HPDE6-E6E7 (cell line): ENCODE results near the gene TCEA2.
"Not testable (repeated sequence)": the region's sequence is repeated elsewhere in the genome, so short reads cannot be mapped to it uniquely, and the experiment has no call there.

Experiments used
- DNase-seq: peaks from one replicate; pipeline ENCODE4 v3.0.0; 2011; ENCODE audit warnings: missing footprints; ENCODE audit errors: extremely low spot score

The TCEA2 gene

GRCh38 chr20:64077876-64078551 is 15.0 kb downstream of the TCEA2 start:
- no peak for DNase-seq

DNA sequence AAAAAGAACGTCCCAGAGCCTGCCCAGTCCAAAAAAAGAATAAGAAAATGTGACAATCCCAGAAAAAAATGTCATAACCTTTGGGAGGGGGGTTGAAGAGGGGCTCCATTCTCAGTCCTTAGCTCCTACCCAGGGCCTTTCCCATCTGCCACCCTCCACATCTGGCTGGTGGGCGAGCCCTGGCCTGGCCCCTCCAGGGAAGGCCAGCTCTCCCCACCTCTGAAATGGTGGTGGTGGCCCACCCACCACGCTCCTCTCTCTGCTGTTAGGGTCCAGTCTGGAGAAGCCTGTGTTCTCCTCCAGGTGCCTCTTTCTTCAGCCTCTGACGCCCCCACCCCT is 15.9 kb downstream of the TCEA2 start:
- DNase-seq, result no peak

GRCh38 chr20:64079273-64080012 is 16.4 kb downstream of the TCEA2 start, which contains the start of gene RGS19:
TSS of gene RGS19 (minus strand) at chr20:64079518. CDS start at chr20:64076886, 2,632 bp downstream.
- DNase-seq, result no peak

- DNase-seq, result no peak
Measured at GRCh38 chr20:64080013-64080812, 17.2 kb downstream of the TCEA2 start, which contains the start of gene OPRL1. TSS of gene OPRL1 (plus strand) at chr20:64080082. CDS start at chr20:64092721, 12,639 bp downstream.

DNA sequence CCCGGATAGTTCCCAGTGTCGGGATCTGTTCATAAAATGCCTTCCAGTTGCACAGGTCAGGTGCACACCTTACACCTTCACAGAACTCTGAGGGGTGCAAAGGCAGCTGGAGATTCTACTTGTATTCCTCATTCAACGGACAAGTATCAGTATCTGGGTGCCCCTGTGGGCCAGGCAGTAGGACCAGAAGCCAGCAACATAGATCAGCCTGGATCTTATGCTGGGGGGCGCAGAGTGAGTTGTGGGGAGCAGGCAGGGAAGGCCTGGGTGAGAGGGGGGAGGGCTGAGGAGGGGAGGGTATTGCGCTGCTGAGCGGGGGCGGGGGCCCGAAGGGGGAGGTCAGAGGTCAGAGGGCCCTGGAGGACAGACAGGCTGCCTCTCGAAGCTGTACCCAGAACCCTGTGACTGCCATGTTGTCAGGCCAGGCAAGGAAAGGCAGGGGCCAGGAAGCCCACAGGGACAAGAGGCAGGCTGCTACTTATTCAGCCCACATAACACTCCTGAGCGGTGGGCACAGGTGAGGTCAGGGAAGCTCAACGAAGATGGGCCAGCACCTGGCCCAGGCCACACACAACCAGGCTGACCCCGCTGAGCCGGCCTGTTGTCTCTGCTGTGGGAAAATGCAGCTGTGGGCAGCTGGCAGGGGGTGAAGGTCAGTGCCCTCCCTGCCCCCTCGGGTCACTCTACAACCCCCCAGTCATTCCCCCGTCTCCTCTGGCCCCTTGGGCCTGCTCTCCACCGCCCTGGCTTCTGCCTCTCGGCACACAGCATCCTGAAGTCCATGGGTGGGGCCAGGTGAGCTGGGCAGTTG is 18.0 kb downstream of the TCEA2 start:
- DNase-seq, result no peak

DNA sequence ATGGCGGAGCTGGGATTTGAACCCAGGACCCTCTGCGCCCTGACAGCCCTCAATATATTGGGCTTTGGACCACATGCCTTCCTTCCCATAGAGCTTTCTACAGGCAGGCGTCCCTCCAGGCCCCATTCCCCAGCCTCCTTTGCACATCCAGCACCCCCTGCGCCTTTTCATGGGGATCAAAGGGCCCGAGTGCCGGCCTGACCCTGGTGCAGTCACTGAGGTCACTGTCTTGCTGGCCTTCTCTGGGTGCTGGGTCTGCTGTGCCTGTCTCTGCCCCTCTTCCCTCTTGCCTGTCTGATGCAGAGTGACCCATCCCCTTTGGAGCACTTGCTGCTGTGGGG is 18.6 kb downstream of the TCEA2 start:
- DNase-seq, result no peak

GRCh38 chr20:64082126-64082731 is 19.2 kb downstream of the TCEA2 start:
- no peak for DNase-seq

DNA sequence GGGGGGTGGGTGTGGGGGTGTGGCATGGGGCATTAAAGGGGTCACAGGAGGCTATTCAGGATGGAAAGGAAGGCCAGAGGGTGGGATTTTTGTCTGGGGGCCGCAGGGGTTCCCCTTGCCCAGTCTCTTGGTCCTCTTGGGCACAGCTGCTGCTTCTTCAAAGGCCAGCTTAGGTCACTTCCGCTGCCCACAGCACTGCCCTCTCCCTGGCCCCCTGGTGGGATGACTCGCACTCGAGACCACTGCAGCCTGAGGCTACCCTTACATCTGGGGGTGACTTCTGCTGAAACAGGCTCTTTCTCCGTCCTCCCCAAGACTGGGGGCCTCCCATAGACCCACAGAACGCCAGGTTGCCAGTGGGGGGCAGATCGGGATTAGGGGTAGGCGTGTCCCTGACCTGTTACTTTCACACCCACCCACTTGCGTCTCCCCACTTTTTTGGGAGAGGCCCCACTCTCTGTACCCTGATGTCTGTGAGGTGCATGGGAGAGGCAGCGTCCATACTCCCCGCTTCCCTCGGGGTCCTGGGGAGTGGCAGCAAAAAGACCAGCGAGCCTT is 19.9 kb downstream of the TCEA2 start:
- no peak for DNase-seq

GRCh38 chr20:64083378-64083803 is 20.4 kb downstream of the TCEA2 start:
- peak; percentile 77 for DNase-seq

- DNase-seq, result no peak
Measured at GRCh38 chr20:64083804-64084684, 21.0 kb downstream of the TCEA2 start, which contains the start of gene LKAAEAR1. TSS of gene LKAAEAR1 (minus strand) at chr20:64084398. CDS start at chr20:64084219, 179 bp downstream.

- DNase-seq, result no peak
Measured at GRCh38 chr20:64084685-64085152, 21.7 kb downstream of the TCEA2 start.

GRCh38 chr20:64086801-64087200 is 23.8 kb downstream of the TCEA2 start:
- no peak for DNase-seq

GRCh38 chr20:64087226-64087825 is 24.3 kb downstream of the TCEA2 start:
- DNase-seq, result not testable (repeated sequence)

- not testable (repeated sequence) for DNase-seq
Measured at GRCh38 chr20:64088586-64088985, 25.6 kb downstream of the TCEA2 start.

DNA sequence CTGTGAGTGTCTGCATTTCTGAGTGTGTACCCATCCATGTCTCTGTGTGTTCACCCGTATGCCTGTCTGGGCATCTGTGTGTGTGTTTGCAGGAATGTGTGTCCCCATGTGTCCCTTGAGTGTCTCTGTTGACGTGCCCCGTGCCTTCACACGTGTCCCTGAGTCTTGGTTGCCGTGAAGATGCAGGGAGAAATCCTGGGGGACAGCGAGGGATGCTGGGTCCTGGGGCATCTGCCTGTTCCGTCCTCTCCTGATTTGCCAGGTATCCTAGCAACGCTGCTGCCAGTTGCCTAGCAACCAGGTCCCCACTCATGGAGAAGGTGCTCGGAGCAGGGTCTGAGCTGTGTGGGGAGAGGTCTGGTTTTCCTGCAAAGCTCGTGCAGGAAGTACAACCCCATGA is 27.2 kb downstream of the TCEA2 start:
- no peak for DNase-seq

DNA sequence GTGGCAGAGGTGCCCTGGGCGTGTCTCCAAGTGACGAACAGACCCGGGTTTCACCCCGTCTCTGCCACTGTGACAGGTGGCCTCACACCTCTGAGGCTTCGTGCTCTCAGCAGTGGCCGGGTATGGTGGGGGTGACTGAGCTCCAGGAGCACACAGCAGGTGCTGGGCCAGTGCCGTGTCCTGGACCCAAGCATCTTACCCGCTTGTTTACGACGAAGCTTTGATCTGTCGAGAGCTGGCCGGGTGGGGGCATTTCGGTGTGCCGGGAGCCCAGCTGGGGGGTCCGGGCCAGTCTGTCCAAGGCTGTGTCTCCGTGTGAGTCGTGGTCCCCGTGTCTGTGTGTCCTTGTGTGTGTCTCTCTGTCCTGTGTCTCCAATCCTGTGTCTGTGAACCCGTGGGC is 28.3 kb downstream of the TCEA2 start:
- no peak for DNase-seq

DNA sequence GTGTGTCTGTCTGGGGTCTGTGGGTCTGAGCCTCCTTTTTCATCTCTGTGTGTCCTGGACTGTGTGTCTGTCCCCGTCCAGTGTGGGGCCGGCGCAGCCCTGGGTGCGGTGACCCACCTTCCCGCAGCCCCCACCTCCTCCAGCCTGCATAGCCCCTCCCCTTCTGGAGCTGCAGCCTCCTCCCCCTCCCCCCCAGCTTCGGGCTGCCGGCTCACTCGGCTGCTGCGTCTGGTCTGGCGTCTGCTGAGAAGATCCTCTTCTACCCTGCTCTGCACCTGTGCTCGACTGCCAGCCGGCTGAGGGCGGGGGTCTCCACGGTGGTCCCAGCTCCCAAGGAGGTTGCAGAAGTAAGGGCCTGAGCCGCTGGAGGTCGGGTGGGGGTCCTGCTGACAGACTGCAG is 28.8 kb downstream of the TCEA2 start:
- no peak for DNase-seq

GRCh38 chr20:64092258-64093012 is 29.4 kb downstream of the TCEA2 start:
- DNase-seq, result no peak
